Stimulated activated CD4-positive, alpha-beta T cell treated with anti-CD3 and anti-CD28 coated beads, Interleukin-1b, Interleukin-23, amount 100 ng/mL, for 1 hour (primary cell): ENCODE data around the gene PRKCI.
"Not testable (repeated sequence)": the region's sequence is repeated elsewhere in the genome, so short reads cannot be mapped to it uniquely, and the experiment has no call there.

ENCODE experiments used
- DNase-seq, 2 donors: peaks; one replicate each; pipeline ENCODE4 v3.0.0-alpha.2; 2020; ENCODE audit warnings: low read depth in 2 of 2

PRKCI gene

GRCh38 chr3:170222647-170223541, 670 bp downstream of the PRKCI start:
- peak in 1 of 2 donors; percentile 13 for DNase-seq

- no peak for DNase-seq
These were observed 2.9 kb downstream of the PRKCI start for GRCh38 chr3:170225166-170225565.

GRCh38 chr3:170226426-170226960, 4.3 kb downstream of the PRKCI start:
- no peak for DNase-seq

- DNase-seq, result no peak
These were observed 6.0 kb downstream of the PRKCI start for GRCh38 chr3:170228093-170228766.

GRCh38 chr3:170232266-170232665, 10.0 kb downstream of the PRKCI start:
- DNase-seq, result no peak

- no peak for DNase-seq
These were observed 11.3 kb downstream of the PRKCI start for GRCh38 chr3:170233530-170233929.

- DNase-seq, result no peak
These were observed 17.9 kb downstream of the PRKCI start for GRCh38 chr3:170240142-170240541.

GRCh38 chr3:170240671-170241070, 18.4 kb downstream of the PRKCI start:
- no peak for DNase-seq

GRCh38 chr3:170244576-170244975, 22.4 kb downstream of the PRKCI start:
- no peak for DNase-seq

GRCh38 chr3:170247875-170248274, 25.7 kb downstream of the PRKCI start:
- DNase-seq, result no peak

- DNase-seq, result no peak
These were observed 34.4 kb downstream of the PRKCI start for GRCh38 chr3:170256597-170256996.

- DNase-seq, result no peak
These were observed 34.9 kb downstream of the PRKCI start for GRCh38 chr3:170257145-170257544.

- DNase-seq, result no peak
These were observed 35.9 kb downstream of the PRKCI start for GRCh38 chr3:170258105-170258487.

GRCh38 chr3:170259907-170260306, 37.7 kb downstream of the PRKCI start:
- no peak for DNase-seq

GRCh38 chr3:170267793-170268192, 45.6 kb downstream of the PRKCI start:
- DNase-seq, result no peak

GRCh38 chr3:170269673-170270254, 47.5 kb downstream of the PRKCI start:
- not testable (repeated sequence) for DNase-seq

GRCh38 chr3:170270282-170270881, 48.2 kb downstream of the PRKCI start:
- DNase-seq, result no peak

GRCh38 chr3:170274641-170275040, 52.4 kb downstream of the PRKCI start:
- no peak for DNase-seq

- DNase-seq, result no peak
These were observed 53.6 kb downstream of the PRKCI start for GRCh38 chr3:170275832-170276231.

- not testable (repeated sequence) for DNase-seq
These were observed 55.1 kb downstream of the PRKCI start for GRCh38 chr3:170277311-170277710.

GRCh38 chr3:170277833-170278580, 55.8 kb downstream of the PRKCI start:
- no peak for DNase-seq
